HG03097 (cell line): ENCODE measurements around the gene SEMA7A.

ENCODE experiments used
- ATAC-seq: cut with Tn5 transposase; IDR thresholded peaks from one replicate; pipeline ENCODE4 v1.9.1; 2021; ENCODE audit not compliant: unreplicated experiment, low FRiP score

SEMA7A gene

DNA sequence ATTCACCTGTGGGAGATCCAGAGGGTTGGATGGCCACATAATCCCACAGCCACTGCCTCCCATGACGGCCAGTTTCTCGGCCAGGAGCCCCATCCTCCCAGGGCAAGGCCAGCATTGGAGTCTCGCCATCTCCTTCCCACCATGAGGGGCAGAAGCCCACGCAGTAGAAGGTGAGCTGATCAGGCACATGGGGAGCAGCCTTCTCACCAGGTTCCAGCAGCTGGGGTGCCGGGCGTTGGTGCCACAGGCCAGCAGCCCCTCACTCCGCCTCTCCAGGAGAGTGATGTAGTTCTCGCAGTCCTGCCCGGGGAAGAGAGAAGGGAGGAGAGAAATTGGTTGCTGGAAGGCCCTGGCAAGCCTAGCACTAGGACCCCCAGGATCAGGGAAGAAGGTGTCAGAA lies 16.1 kb downstream of the SEMA7A start:
- no peak for ATAC-seq

DNA sequence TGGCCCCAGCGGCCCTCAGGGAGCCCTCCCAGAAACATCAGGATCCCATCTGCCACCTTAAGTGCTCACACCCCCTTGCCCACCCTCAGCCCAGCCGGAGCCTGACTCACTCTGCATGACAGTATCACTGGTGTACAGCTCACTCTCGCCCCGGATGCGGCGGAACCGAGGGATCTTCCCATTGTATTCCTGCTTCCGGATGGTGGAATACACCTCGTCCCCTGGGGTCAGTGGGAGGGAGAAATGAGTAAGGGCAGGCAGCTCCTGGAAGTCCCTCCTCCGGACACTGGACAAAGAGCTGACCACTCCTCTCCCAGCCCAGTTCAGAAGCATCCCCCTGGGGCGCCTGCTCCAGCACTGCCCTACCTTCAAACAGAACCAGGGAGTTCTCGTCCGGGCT lies 16.5 kb downstream of the SEMA7A start:
- no peak for ATAC-seq

DNA sequence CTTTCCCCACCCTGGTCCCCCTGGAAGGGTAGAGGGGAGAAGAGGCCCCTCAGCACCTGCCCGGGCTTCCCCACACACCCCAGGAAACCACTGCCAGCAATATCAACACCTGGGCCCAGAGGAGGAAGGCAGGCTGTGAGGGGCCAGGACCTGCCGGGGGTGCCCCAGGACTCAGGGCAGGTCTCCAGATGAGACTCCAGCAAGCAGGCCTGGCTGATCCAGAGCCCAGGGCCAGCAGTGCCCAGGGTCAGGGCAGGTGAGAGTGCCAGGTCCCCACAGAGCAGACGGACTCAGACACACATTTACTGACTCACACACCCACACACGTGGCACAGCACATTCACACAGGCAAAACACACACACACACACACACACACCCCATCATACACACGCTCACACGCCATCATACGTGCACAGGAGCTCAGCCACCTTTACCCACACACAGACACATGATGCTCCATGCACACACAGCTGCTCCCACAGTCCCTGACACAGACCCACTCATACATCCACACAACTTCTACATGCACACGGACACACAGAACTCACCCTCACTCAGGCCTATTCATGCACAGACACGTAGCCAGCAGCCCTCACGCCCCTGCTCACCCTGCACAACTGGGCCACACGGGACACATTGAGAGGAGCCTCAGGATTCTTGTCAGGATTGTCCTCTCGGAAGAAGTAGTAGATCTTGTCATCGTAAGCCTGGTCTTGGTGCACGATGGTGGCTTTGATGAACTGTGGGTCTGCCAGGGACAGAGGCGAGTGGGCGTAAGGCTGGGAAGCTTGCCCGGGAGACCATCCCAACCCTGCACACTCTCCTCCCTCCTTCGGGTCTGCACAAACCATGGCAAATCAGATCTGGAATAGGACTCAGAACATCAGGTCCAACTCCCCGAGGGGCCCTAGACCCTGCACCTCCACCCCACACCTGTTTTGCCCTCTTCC lies 17.5 kb downstream of the SEMA7A start:
- no peak for ATAC-seq

DNA sequence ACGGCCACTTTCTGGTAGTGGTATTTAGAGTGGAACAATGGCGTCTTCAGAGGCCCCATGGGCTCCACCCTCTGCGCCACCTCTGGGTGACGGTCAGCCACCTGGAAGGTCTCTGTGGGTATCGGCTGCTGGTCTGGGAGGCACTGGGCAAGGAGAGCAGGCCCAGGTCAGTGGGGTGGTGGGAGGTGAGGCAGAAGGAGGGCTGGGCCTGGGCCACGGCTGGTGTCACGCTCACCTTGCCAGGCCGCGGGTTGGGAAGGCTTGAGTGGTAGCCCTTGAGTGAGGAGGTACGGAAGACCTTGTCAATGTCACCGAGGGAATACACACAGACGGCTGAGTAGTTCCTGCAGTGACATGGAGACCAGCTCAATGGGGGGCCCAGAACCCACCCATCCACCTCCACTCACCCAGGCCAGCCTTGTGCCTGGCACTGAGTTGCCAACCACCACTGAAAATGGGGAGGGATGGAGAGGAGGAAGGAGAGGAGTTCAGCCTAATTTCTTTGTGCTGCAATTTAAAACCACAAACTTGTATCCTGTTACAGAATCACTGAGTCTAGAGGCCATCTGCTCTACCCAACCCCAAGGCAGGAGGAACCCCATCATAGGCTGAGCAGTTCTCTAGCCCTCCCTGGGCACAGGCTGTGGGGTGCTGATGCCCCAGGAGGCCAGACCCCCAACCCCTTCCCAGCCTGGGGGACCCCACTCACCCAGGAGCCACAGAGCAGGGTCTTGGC lies 19.0 kb downstream of the SEMA7A start:
- ATAC-seq: no peak

DNA sequence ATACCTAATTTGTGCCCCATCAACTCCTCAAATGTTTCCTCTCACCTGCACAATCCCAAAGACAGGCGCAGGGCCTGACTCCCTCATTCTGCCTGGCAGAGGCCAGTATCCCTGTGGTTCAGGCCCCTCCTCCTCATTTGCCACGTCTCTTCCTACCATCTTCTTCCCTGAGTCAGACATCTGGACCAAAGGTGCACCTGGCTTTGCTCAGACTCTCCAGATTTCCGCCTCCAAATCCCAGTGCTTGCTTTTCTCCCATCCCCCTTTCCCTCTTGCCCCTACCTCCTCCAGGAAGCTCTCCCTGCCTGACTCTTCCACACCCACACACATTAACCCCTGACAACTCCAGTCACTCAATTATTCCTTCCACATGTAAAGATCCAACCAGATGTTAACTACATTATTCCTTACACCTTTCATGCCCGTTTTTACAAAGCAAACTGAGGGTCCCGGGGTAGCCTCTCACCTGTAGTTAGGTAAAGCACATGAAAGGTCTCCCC lies 19.6 kb downstream of the SEMA7A start:
- ATAC-seq: no peak

DNA sequence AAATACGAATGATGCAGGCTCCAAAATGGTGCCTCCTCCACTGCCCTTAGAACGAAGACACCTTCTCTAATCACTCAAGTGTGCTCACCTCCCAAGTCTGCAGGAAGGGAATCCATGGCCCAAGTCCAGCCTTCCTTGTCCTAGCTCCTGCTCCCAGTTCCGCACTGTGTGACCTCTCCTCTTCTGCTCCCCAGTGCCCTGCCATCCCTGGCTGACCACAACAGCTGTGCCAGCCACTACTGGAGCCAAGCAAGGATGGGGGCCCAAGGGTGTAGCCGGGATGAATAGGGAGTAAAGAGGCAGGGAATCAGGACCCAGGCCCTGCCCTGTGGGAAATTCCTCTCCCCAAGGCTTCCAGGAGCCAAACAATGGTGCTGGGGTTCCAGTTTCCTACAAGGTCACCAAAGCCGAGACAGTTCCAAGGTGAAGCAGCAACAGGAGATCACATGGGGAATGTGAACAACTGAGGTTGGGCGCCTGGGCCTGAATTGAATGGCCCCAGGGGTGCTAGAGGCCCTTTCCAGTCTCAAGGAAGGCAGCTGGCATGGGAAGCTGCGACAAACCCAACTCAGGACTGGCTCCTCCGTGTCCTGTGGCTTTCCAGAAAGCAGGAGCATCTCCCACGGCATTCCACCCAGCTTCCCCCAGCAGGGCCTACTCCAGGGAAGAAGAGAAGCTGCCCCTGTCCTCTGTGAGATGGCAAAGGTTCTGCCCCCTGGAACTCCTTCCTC lies 20.2 kb downstream of the SEMA7A start:
- ATAC-seq: no peak

DNA sequence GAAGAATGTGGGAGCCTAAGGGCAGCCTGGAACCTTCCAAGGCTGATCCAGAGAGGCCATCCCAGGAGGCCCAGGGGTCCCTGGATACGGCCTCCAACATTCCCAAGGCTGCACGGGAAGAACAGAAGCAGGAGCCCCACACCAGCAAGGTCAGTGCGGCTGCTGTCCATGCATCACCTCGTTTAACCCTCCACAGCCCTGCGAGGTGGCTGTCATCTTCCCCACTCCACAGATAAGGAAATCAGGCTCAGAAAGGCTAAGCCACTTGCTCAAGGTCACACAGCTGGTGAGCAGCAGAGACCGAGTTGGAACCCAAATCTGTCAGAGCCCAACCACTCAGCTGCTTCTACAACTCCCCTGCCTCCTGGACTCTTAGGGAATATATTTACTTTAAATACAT lies 21.6 kb downstream of the SEMA7A start:
- ATAC-seq: no peak

DNA sequence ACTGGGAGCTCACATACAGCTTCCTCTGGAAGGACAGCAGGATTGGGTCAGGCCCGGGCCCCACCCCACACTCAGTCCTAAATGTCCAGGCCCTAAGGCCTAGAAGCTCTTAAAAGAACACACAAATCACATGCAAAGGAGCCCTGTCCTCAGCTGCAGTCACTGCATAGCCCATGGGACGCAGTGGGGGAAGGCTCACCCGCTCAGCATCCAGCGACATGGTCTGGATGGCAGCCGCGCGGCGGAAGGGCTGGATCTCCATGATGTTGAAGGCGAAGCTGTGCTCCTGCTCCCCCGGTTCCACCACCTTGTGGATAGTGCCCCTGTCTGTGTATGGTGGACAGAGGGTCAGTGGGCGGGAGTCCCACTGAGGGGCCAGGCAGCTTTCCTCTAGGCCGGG lies 22.1 kb downstream of the SEMA7A start:
- no peak for ATAC-seq

DNA sequence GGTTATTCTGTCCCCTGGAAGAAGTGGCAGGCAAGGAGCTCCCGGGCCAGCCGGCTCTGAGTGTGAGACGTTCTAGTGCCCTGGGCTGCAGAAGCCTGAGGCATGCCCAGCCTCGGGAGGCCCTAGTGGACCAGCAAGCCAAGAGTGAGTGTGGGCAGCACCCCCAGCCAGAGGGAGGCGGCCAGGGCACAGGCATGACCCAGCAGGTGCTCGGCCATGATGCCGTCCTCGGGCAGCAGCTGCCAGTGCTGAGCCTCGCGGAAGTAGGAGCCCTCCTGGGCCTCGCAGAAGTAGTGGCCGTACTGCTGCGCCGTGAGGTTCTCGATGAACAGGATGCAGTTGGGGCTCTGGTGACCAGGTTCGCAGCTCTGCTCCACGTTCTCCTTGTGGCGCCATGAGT lies 23.3 kb downstream of the SEMA7A start:
- ATAC-seq: no peak

DNA sequence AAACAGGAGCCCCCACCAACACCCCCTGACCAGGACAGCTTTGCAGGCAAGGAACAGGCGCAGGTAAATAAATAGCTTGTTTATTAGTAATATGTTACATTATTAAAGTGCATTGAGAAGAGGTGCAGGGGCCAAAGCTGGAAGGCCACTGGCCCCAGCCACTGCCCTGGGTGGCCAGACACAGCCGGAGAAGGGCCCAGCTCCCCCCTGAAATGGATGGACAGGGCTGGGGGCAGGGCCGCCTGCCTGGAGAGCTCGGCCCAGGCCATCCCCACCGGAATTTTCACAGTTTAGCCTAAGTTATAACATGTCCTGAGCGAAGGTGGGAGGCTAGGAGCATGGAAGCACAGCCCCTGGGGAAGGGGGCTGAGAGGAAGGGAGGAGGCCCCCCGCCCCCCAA lies 24.5 kb downstream of the SEMA7A start:
- no peak for ATAC-seq

DNA sequence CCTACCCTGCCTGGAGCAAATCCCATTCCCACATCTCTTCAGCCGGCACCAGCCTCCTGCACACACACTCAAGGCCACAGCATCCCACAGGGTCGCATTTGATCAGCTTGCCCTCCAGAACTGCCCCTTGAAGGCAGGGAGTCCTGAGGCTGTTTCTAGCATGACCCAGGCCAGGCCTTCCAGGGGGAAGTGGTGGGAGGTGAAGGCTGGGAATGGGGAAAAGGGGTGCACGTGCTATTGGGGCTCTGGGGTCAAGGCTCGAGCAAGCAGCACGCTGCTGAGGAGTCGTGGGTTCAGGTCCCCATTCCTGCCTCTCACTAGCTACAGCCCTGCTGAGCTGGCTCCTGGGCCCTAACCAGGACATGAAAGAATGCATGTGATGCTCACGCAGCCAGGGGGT lies 24.9 kb downstream of the SEMA7A start:
- ATAC-seq: no peak

DNA sequence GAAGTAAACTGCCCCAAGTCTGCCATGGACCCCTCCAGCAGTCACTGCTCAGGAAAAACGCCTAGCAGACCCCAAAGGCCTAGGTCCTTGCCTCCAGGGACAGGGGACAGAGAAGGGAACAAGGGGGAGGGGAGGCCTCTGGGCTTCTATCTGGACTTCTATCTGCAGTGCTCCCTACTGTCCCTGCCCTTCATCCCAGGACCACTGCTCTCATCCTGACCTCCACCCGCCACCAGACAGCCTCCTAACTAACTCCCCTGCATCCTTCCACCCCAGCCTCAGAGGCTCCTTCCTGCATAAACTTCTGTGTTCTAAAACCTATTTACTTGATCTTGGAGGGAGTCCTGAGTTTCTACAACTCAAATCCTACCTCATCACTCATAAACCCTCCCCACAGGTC lies 25.4 kb downstream of the SEMA7A start:
- ATAC-seq: no peak

DNA sequence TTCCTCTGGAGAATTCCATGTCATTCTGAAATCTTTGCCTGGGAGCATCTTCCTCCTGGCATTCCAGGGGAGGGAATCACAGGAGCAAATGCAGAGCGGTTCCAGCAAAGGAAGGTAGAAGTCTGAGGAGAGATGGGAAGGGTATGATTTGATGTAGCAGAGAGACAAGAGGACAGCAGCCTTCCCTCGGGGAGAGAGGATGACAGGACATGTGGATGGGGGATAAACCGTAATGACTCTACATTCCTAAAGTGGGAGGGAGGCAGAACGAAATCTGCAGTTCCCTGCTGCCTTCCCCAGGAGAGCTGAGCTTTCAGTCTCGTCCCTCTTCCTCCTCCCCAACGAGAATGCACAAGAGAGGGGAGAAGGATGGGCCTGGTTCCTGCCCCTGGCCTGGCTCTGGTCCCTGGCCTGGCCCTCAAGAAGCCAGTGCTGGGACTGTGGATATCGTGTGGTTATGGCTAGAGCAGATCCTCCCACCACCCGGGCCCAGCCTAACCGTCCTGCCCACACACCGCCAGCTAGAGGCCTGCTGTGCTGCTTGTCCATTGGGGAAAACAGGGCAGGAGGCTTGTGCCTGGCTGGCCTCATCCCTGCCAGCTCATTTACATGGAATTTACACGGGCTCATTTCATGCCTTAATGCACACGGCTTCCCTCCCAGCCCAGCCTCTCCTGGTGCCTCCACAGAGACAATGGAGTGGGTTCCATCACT lies 26.6 kb downstream of the SEMA7A start:
- ATAC-seq: no peak

DNA sequence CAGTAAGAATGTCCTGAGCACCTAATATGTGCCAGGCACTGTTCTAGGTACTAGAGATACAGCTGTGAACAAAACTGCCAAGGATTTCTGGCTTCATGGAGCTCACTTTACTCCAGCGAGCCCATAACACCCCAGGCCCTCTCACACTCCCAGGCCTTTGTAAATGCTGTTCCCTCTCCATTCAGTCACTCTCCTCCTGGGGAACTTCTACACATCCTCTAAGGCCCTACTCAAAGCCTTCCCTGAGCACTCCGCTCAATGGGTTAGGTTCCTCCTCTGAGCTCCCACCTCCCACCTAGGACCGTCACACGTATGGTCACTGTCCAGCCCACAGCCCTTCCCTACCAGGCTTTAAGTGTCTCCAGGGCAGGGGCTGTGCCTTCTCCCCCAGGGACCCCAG lies 27.2 kb downstream of the SEMA7A start:
- no peak for ATAC-seq

DNA sequence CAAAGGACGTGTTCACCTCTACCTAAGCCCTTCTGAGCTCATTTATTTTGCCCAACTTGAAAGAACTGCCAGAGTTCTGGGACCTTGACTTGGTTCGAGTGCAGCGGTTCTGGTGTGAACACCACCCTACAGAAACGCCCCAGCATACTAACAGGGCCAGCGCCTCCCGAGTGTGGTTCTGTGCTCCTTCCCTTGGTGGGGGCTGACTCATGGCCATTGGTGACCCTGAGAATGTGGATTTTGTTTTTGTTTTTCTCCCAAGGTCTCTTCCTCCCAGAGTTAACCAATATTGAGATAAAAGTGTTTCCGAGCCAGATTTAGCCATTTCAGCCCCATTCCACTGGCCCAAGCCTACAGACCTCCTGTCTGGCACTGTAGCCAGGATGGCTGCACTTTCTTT lies 27.9 kb downstream of the SEMA7A start:
- ATAC-seq: no peak

DNA sequence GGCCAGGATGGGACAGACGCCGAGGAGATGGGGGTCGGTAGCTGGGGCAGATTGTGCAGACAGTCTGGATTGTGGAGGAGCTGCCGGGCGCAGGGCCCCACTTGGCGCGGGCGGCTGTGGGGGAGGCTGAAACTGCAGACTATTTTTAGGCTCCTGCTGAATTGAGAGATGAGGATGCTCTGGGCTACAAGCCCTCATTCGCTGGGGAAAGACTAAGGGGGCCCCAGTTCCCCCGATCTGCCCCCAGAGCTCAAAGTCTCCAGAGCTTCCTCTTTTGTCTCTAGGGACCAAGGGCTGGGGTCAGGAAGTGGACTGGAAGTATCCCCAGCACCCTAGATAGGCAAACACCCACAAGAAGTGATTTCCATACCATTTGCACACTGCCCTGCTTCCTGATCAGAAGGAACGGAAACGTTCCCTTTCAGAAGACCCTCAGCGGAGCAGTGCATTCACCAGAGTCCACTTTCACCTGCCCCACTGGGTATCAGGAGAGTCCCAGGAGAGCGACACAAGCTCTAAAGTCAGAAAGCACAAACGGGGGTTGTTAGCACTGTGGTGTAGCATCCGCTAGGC lies 29.7 kb downstream of the SEMA7A start:
- peak; percentile 29 for ATAC-seq

DNA sequence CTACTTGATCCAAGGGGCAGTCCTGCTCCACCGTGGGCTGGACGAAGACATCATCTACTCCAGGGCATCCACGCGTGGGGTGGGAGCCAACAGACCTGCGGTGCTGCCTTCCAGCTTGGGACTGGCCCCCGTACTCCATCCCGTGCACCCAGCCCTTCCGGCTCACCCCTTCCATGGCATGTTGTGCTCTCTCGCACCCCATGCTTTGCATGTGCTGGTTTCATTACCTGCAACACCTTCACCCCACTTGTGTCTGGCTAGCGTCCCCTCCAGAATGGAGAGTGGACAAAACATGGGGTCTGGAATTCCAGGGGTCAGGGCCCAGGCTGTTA lies 30.2 kb downstream of the SEMA7A start:
- peak; percentile 5 for ATAC-seq

DNA sequence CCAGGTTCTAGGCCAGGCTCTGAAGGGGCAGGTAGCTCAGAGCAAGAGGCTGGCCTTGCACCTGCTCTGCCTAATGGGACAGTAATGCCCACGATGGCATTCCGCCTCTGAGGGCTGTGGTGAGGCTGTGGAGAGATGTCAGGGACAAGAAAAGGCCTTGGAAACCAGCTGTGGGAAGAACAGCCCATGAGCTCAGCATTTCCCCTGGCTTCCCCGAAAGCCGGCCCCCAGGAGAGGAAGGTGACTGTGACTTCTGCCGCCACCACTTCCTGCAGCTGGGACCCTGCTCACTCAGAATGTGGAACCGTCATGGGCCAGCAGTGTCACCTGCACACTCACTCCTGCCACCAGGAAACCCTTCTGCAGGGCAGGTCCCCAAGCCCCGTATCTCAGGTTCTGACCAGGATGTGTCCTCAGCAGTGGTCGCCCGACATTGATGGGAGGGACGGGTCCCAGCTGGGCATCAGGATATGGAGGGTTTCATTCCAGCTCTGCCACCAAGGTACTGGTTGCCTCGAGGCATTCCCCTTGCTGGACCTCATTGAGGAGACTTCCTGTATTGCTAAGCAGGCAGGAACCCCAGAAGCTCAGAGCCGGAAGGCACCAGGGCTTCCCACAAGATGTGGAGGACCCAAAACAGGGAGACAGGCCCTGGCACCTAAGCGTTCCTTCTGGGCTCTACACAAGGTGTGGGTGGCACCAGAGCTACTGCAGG lies 30.7 kb downstream of the SEMA7A start:
- ATAC-seq: peak; percentile 29

DNA sequence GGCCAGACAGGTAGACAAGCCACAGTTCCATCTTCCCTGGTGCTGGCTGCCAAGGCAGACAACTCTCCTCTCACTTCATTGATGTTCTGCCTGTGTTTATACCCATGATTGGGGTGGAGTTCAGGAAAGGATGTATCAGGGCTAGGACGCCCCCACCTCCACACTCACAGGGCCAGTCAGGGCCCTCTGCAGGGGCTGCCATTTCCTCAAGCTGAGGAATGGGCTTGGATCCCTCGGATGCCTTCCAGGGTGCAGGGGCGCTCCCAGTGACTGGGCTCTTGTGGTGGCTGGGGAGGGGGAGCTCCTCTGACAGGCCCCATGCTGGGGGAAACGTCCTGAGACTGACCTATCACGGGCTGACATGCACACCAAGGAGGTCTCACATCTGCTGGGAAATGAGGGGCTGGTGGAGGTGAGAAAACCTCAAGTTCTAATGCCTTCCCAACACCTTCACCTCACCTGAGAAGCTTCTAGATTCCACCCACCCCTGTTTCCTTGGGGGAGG lies 31.4 kb downstream of the SEMA7A start:
- no peak for ATAC-seq
